OCI-LY7 (cell line): ENCODE measurements around the gene ELMOD3. TPM values are rescaled to one million over a fixed set of nuclear protein-coding genes. Genes with fewer than 3 reads are reported as not detected.

ENCODE experiments used
- BruUV-seq: library from RNA; stranded (reverse); fragments of 400-500 nt; replicated peaks from 2 replicates; lab custom pipeline; 2021; lab: Mats Ljungman, UMichigan
- CTCF ChIA-PET: fragments of 300-600 bp; sonication (Branson Sonifier 250); formaldehyde crosslinking; loops from one replicate; lab custom pipeline; 2022; ENCODE audit warnings: antibody characterized with exemption; ENCODE audit not compliant: unreplicated experiment; lab: Charles Lee
- POLR2A ChIA-PET: fragments of 300-600 bp; sonication (Branson Sonifier 250); formaldehyde crosslinking; loops from one replicate; lab custom pipeline; 2022; ENCODE audit warnings: antibody characterized with exemption; lab: Charles Lee
- DNase-seq: peaks from one replicate; pipeline ENCODE4 v3.0.0-alpha.2; 2015; ENCODE audit warnings: low spot score
- H2AFZ ChIP-seq: fragments of 200-600 bp; sonication (generic), shearing (Covaris generic); 2 replicates; pipeline ENCODE4 v1.6.1; 2014; ENCODE audit warnings: mild to moderate bottlenecking, antibody characterized with exemption, low read length, moderate library complexity
- H3K27ac ChIP-seq: fragments of 200-600 bp; sonication (generic); 2 replicates; pipeline ENCODE4 v1.5.1; 2014; ENCODE audit warnings: mixed run types, low read depth, mild to moderate bottlenecking, moderate library complexity, low read length, inconsistent platforms; ENCODE audit not compliant: poor library complexity, severe bottlenecking
- H3K36me3 ChIP-seq: fragments of 200-600 bp; sonication (generic); 2 replicates; pipeline ENCODE4 v1.6.1; 2014; ENCODE audit warnings: mild to moderate bottlenecking, antibody characterized with exemption, low read length, moderate library complexity, mixed read lengths; ENCODE audit not compliant: insufficient read depth
- H3K4me1 ChIP-seq: fragments of 200-600 bp; sonication (generic); 2 replicates; pipeline ENCODE4 v1.5.1; 2014; ENCODE audit warnings: mild to moderate bottlenecking, low read length; ENCODE audit not compliant: insufficient read depth, poor library complexity, severe bottlenecking
- H3K4me2 ChIP-seq: fragments of 200-600 bp; sonication (generic); 2 replicates; pipeline ENCODE4 v1.6.1; 2014; ENCODE audit warnings: mild to moderate bottlenecking, low read length
- H3K4me3 ChIP-seq: fragments of 200-600 bp; sonication (generic); 2 replicates; pipeline ENCODE4 v1.5.1; 2014; ENCODE audit warnings: mild to moderate bottlenecking, low read depth, low read length; ENCODE audit not compliant: poor library complexity, severe bottlenecking
- H3K79me2 ChIP-seq: fragments of 200-600 bp; sonication (generic); 2 replicates; pipeline ENCODE4 v1.6.1; 2016; ENCODE audit warnings: low read depth, mild to moderate bottlenecking, low read length, moderate library complexity, mixed read lengths; ENCODE audit not compliant: insufficient read depth
- H3K9me2 ChIP-seq: fragments of 200-600 bp; sonication (generic); 2 replicates; pipeline ENCODE4 v1.6.1; 2016; ENCODE audit warnings: mild to moderate bottlenecking, low read length, mixed read lengths; ENCODE audit not compliant: insufficient read depth
- H3K9me3 ChIP-seq: fragments of 200-600 bp; sonication (generic); 2 replicates; pipeline ENCODE4 v1.6.1; 2014; ENCODE audit warnings: mild to moderate bottlenecking, mixed run types, low read length, mixed read lengths
- H4K20me1 ChIP-seq: fragments of 200-600 bp; sonication (generic); 2 replicates; pipeline ENCODE4 v1.6.1; 2014; ENCODE audit warnings: mild to moderate bottlenecking, antibody characterized with exemption, low read length, moderate library complexity, mixed read lengths; ENCODE audit not compliant: insufficient read depth
- EZH2phosphoT487 ChIP-seq: fragments of 200-600 bp; sonication (generic); IDR thresholded peaks from 2 replicates; pipeline ENCODE4 v1.6.1; 2018; ENCODE audit warnings: low read depth, borderline replicate concordance, mild to moderate bottlenecking, mixed run types, antibody characterized with exemption, low read length, moderate library complexity, mixed read lengths
- intact Hi-C: fragments of 100-400 bp; cut with micrococcal nuclease; formaldehyde crosslinking; loops from one replicate; pipeline ENCODE4 v1.10.0; 2022; ENCODE audit not compliant: unreplicated experiment
- total RNA-seq, 2 experiments: library from RNA; depleted of rRNA in 1 of 2; stranded (reverse); fragments of >200 nt in 1 of 2; shearing (Covaris generic) in 1 of 2; gene quantifications; 2 replicates each; pipeline ENCODE4 v1.2.3, GENCODE V29; 2014 to 2022
- TF ChIP-seq, protein P1 (sequence below): fragments of 200-600 bp; sonication (generic); conservative IDR thresholded peaks from 2 replicates; pipeline ENCODE4 v1.5.1; 2014; ENCODE audit warnings: mild to moderate bottlenecking, antibody characterized with exemption, low read length, moderate library complexity, mixed read lengths

The ELMOD3 gene
- total RNA-seq, 2 experiments from 2014 or later, result 12.0 to 18.5 TPM

DNA sequence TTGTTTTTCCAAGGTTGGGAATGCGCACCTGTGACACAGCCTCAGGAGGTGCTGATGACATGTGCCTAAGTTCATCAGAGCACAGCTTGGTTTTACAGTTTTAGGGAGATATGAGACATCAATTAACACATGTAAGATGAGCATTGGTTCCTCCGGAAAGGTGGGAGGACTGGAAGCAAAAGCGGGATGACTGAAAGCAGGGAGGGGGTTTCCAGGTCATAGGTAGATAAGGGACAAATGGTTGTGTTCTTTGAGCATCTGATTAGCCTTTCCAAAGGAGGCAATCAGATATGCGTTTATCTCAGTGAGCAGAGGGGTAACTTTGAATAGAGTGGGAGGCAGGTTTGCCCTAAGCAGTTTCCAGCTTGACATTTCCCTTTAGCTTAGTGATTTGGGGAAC lies 29.3 kb downstream of the ELMOD3 start:
- Histone ChIP-seq H3K9me2 (no peaks in the 10 kb centered on the region), H3K4me3 (no peak overlapping the region), H2AFZ (no peak overlapping the region), H3K9me3 (peaks cover 10% of the 10 kb centered on the region; the same call in 1 of the 2 replicates), H3K4me2 (no peak overlapping the region), H3K4me1 (no peaks in the 10 kb centered on the region), H3K27ac (no peak overlapping the region), H3K79me2 (no peaks in the 10 kb centered on the region), H3K36me3 (peaks cover 31% of the 10 kb centered on the region), H4K20me1 (no peaks in the 10 kb centered on the region)
- CTCF ChIA-PET, result no interaction called here
- intact Hi-C loops, result no loop called here
- DNase-seq, result no peak
- POLR2A ChIA-PET, result no interaction called here
- no TSS peak for BruUV-seq
- TF ChIP-seq EZH2phosphoT487, result no peak
- TF ChIP-seq, protein P1, sequence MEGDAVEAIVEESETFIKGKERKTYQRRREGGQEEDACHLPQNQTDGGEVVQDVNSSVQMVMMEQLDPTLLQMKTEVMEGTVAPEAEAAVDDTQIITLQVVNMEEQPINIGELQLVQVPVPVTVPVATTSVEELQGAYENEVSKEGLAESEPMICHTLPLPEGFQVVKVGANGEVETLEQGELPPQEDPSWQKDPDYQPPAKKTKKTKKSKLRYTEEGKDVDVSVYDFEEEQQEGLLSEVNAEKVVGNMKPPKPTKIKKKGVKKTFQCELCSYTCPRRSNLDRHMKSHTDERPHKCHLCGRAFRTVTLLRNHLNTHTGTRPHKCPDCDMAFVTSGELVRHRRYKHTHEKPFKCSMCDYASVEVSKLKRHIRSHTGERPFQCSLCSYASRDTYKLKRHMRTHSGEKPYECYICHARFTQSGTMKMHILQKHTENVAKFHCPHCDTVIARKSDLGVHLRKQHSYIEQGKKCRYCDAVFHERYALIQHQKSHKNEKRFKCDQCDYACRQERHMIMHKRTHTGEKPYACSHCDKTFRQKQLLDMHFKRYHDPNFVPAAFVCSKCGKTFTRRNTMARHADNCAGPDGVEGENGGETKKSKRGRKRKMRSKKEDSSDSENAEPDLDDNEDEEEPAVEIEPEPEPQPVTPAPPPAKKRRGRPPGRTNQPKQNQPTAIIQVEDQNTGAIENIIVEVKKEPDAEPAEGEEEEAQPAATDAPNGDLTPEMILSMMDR, result no peak

DNA sequence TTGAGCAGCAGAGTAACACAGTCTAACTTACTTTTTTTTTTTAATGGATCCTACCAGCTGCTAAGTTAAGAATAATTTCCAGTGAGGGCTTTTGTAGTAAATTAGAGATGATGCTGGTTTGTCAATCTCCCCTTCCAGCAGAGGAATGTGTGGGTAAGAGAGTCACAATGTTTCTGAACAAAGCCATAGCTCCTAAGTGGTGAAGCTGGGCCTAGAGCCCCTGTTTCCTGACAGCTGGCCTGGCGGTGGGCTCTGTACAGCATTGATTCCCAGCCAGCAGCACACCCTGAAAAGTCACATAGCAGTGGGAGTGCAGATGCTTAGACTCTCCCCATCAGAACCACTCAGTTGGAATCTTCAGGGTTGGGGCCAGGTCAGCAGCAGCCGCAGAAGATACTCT lies 31.2 kb downstream of the ELMOD3 start:
- intact Hi-C loops, result no loop called here
- H3K36me3 ChIP-seq, result peaks cover 12% of the 10 kb centered on the region
- no peak overlapping the region for H3K27ac ChIP-seq
- no peak overlapping the region for H3K4me2 ChIP-seq
- H3K4me1 ChIP-seq, result no peaks in the 10 kb centered on the region
- POLR2A ChIA-PET, result interaction anchor here (0.6 kb wide), 1 partner anchor 9 kb away, joined by 3 read pairs; no protein-coding TSS in a partner anchor
- no peak overlapping the region for H2AFZ ChIP-seq
- no peaks in the 10 kb centered on the region for H3K9me2 ChIP-seq
- no TSS peak for BruUV-seq
- no peak overlapping the region for H3K4me3 ChIP-seq
- H3K9me3 ChIP-seq, result no peaks in the 10 kb centered on the region
- H4K20me1 ChIP-seq, result no peaks in the 10 kb centered on the region
- CTCF ChIA-PET, result no interaction called here
- DNase-seq, result no peak
- no peaks in the 10 kb centered on the region for H3K79me2 ChIP-seq
- TF ChIP-seq EZH2phosphoT487, result no peak

DNA sequence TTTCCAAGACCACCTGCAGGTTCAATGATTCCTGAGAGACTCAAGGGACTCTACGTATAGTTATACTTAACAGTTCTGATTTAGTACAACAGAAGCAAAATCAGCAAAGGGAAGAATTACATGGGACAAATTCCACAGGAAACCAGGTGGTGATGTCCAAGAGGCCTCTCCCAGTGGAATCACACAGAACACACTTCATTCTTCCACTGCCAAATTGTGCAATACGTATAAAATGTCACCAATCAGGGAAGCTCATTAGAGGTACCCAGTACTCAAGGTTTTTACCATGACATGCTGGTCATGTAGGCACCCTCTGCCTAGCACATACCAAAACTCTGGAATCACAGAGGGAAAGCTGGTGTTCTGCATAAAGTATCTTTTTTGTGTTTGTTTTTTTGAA lies 33.2 kb downstream of the ELMOD3 start:
- H3K4me1 ChIP-seq, result peaks cover 6% of the 10 kb centered on the region
- no peak overlapping the region for H3K4me3 ChIP-seq
- no peak for DNase-seq
- no peak overlapping the region for H3K27ac ChIP-seq
- no peaks in the 10 kb centered on the region for H3K9me2 ChIP-seq
- H3K9me3 ChIP-seq, result no peaks in the 10 kb centered on the region
- intact Hi-C loops, result no loop called here
- 0 out of 2 replicates have a peak, but pooled peaks cover 3% of the 10 kb centered on the region for H3K36me3 ChIP-seq
- H2AFZ ChIP-seq, result no peak overlapping the region
- no peaks in the 10 kb centered on the region for H4K20me1 ChIP-seq
- H3K79me2 ChIP-seq, result no peaks in the 10 kb centered on the region
- TF ChIP-seq, protein P1, result no peak
- no peak for TF ChIP-seq EZH2phosphoT487
- H3K4me2 ChIP-seq, result no peak overlapping the region
- BruUV-seq, result no TSS peak
- CTCF ChIA-PET, result no interaction called here
- POLR2A ChIA-PET, result interaction anchor here (0.7 kb wide), 2 partner anchors 27 to 61 kb away, joined by 3 read pairs; no protein-coding TSS in a partner anchor
